HG03175 (cell line): ENCODE data around the gene WRAP73.
"Not testable (repeated sequence)": the region's sequence is repeated elsewhere in the genome, so short reads cannot be mapped to it uniquely, and the experiment has no call there.

Source experiments
- ATAC-seq: cut with Tn5 transposase; IDR thresholded peaks from one replicate; pipeline ENCODE4 v1.9.1; 2021; ENCODE audit warnings: mild to moderate bottlenecking, moderate library complexity; ENCODE audit not compliant: unreplicated experiment

Gene WRAP73

DNA sequence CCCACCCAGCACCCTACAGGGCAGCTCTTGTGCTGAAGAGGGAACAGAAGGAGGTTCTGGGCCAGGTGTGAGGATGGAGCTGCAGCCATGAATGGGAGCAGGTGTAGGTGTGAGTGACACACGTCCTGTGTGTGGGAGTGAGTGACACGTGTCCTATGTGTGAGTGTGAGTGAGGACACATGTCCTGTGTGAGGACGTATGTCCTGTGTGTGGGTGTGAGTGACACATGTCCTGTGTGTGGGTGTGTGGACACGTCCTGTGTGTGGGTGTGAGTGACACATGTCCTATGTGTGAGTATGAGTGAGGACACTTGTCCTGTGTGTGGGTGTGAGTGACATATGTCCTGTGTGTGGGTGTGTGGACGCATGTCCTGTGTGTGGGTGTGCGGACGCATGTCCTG, 65.0 kb downstream of the WRAP73 start:
- no peak for ATAC-seq

DNA sequence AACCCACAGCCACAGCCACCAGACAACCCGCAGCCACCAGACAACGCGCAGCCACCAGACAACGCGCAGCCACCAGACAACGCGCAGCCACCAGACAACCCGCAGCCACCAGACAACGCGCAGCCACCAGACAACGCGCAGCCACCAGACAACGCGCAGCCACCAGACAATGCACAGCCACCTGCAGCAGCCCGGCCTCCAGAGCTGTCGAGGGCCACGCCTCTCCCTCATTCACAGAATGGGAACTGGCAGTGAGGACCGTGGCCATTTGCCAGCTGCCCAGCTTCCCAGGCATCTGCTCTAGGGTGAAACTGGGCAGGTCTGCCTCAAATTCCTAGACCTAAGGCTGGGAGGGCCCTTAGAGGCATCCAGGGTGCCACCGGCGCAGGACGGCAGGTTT, 66.2 kb downstream of the WRAP73 start:
- ATAC-seq, result not testable (repeated sequence)

DNA sequence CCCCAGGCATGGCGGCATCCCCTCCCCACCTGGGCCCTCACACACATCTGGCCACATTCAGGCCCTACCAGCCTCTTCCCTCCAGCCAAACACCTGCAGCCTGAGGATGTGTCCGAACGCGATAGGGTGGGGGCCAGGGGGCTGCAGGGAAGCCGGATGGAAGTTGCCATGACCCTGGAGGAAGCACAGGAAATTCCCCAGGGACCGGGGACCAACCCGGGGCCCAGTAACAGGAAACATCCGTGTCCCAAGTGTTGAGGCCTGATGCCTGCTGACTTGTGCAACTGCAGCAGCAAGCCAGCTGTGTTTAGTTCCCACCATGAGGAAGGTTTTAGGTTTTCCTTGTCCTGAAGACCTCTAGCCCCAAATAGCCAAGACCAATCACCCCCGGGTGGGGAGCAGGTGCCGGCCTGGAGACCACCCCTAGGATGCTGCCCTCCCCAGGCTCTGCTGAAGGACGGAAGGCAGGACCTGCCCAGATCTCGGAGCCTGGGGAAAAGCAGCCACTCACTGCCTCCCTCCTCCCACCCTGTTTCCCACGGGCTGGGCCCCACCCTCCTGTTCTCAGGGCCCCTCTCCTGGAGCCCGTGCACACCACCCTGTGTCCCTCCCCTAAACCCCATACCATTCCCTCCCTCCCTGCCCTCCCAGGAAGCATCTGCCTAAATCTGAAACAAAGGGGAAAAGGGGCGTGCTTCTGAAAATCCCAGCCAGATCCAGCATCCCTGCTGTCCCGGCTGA, 68.4 kb downstream of the WRAP73 start:
- ATAC-seq, result no peak
